Stimulated activated naive CD8-positive, alpha-beta T cell treated with anti-CD3 and anti-CD28 coated beads, Interleukin-15, Interleukin-2, amounts not matched to agents 100 U/mL and 50 U/mL, for 24 hours (primary cell): ENCODE measurements around the gene C2orf42.
A peak's percentile ranks its signal among the peaks of the same experiment; 100 is the strongest.
"Not testable (repeated sequence)": the region's sequence is repeated elsewhere in the genome, so short reads cannot be mapped to it uniquely, and the experiment has no call there.

Source experiments
- ATAC-seq: fragments of 150-1000 bp; cut with Tn5 transposase; one replicate; pipeline ENCODE4 v1.10.0; 2021
- DNase-seq: peaks from one replicate; pipeline ENCODE4 v3.0.0; 2021

C2orf42 gene

GRCh38 chr2:70131344-70132143 lies 59.3 kb downstream of the C2orf42 start:
- not testable (repeated sequence) for DNase-seq

DNA sequence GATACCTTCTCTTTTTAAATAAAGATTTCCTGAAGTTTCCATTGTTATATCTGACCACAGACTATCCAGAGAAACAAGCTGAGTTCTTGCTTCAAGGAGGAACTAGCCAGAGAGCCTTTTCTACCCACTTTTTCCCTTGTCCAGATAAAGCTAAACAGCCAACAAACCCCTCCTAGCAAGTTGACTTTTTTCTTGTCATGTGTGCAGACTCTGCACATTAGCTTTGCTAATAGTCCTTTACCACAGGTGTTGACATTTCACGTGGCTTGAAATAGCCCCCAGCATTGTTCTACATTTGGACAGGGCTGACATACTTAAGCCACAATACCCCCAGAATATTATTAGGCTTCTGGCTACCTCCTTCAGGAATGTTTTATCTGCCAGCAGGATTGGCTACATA lies 62.8 kb downstream of the C2orf42 start:
- no peak for ATAC-seq
- no peak for DNase-seq

More at GRCh38 chr2:70131344-70132143, 59.3 kb downstream of the C2orf42 start:
- not testable (repeated sequence) for ATAC-seq

GRCh38 chr2:70126413-70126812 lies 64.4 kb downstream of the C2orf42 start:
- no peak for ATAC-seq
- DNase-seq, result no peak

DNA sequence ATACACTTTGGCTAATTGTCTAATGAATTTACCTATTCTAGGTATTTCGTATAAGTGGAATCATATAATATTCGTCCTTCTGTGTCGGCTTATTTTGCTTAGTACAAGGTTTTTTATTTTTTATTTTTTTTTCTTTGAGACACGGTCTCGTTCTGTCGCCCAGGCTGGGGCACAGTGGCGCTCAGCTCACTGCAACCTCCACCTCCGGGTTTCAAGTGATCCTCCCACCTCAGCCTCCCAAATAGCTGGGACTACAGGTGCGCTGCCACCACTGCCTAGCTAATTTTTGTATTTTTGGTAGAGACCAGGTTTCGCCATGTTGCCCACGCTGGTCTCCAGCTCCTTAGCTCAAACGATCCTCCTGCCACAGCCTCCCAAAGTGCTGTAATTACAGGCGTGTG lies 65.3 kb downstream of the C2orf42 start:
- DNase-seq (no peak), ATAC-seq (no peak)

DNA sequence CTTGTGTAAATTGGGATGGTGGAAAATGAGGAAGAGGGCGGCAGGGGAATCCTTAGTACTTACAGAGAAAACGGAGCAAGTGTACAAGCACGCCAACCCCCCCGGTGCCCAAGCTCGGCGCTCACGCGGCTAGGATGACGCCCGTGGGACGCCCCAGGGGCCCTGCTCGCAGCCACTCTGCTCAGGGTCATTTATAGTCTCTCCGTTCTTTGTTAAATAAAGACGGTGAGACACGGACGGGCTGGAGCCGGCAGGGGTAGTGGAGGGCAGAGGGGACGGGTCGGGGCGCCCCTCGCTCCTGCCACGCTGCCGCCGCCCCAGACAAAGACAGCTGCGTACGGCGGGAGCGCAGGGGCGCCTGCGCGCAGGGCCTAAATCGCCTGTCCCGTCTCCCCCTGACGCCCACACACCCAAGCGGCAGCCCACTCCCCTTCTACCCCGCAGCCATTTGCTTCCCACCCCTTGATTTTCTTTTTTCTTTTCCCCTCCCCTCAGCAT lies 65.8 kb downstream of the C2orf42 start:
- peak; percentile 73 for DNase-seq
- ATAC-seq, result peak; percentile 56

- ATAC-seq, result peak; percentile 19
- no peak for DNase-seq
These were observed 67.0 kb downstream of the C2orf42 start for GRCh38 chr2:70123829-70124116.

GRCh38 chr2:70123051-70123828 lies 67.6 kb downstream of the C2orf42 start:
- ATAC-seq (no peak), DNase-seq (no peak)

DNA sequence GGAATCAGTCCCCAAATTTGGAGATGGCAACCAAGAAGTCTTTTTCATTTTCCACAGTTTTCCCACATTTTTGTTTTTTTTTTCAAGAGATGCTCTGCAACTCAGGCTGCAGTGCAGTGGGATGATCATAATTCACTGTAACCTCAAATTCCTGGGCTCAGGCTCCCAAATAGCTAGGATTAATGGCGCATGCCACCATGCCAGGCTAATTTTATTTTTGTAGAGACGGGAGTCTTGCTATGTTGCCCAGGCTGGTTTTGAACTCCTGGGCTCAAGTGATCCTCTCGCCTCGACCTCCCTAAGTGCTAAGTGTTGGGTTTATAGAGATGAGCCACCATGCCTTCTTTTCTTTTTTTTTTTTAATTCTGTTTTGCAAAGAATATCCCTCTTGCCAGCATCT lies 68.3 kb downstream of the C2orf42 start:
- DNase-seq (no peak), ATAC-seq (no peak)

DNA sequence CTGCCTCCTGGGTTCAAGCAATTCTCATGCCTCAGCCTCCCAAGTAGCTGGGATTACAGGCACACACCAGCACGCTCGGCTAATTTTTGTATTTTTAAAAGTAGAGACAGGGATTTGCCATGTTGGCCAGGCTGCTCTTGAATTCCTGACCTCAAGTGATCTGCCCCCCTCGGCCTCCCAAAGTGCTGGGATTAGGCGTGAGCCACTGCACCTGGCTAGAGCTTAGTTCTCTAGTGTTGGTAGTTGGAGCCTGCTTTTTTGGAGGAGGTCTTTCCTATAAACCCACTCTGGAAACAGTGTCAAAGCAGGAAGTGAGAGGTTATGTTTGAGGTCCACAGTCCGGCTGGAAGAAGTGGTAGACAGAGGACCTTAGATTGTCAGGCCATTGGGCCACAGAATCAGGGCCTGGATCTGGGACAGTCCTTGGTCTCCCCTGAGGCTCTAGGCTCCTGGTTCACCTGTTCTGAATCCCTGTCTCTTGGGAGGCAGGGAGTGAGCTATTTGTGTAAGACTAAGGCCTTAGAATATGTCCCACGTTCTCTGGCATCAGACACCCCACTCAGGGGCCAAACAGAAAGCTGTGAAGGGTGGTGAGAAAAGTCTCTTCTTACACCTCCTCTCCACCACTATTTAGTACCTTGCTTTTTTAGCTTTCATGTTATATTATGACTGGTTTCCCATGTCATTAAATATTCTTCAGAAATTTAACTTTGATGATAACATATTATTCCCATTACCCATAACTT lies 69.0 kb downstream of the C2orf42 start:
- ATAC-seq, result no peak

DNA sequence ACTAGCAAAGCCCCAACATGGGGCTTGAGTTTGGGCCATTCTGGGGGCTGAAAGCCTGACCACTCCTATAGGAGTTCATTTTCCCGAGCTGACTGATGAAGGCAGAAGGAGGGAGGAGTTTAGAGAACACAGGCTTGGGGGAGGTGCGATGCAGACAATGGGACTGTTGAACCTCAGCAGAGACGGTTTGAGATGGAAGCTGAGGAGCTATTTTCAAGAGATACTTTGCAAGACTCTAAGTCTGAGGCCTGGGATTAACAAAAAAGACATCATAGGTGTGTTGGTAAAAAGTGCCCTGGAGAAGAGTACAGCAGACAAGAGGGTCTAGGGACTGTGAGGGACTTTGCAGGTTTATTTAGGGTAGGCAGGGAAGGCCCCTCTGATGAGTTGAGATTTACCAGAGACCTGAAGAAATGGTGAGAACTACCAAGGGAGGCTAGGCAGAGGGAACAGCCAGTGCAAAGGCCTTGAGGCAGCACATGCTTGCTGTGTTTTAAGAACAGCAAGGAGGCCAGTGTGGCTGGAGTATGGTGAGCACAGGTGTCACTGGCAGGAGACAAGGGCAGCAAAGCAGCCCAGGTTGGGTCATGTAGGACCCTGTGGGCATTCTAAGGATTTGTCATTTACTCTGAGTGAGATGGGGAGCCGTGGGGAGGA lies 71.9 kb downstream of the C2orf42 start:
- ATAC-seq (no peak), DNase-seq (no peak)

More for the DNA sequence above, 69.0 kb downstream of the C2orf42 start:
- peak; percentile 14 for DNase-seq

DNA sequence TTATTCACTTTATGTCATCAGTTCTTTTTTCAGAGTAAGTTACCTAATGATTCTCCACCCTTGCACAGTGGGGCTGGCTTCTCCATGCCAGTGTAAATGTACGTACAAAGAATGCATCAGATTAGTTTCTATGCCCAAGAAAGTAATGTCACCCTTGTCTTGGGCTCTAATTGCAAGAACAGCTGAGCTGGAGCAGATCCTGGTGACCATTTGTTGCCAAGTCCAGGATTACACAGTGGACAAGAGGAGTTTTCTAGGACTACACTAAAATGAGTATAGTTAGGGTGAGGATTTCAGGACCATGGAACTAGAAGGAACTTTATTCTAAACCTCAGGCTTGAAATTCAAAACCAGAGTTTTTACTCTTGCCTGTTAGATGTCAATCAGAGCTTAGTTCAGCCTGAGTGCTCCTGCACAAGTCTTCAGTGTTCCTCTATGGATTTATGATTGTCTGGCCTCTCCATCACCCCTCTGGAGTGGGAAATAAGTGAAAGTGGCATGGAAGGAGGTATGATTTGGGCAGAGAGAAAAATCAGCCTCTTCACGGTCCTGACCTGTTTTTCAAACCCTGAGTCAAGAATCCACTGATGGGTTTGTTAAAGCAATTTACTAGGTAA lies 73.8 kb downstream of the C2orf42 start:
- ATAC-seq, result no peak
- no peak for DNase-seq

DNA sequence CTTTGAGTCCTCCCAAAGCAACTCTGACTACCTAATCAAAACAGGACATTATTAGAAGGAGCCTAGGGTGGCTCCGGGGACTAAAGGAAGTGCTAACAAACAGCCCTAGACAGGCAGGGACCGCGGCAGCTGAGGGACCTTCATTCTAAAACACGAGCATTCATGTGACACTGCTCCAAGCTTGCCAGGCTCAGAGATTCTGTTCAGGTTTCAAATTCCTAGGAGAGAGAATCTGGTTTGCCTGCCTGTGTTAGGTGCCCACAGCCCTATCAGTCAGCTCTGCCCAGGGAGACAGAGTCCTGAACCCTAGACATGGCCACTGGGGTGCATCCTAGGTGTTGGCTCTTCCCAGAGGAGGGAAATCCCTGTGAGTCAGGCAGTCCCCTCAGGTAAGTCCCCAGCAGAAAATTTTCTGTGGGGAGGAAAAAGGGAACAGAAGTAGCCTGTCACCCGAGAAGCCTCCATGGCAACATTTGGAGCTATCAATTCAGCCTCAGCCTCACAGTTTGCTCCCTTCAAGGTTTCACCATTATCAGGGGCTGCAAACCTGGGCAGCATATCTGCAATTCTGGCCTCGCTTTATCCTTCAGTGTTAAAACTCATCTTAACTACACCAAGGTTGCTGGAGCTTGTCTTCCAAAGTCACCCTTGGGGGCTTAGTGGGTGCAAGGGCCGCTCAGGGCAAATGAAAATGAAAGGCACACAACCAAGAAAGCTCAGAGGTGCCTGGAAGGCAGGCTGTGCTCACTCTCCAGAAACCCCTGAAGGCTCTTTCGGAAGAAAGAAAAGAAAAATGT lies 75.0 kb downstream of the C2orf42 start:
- ATAC-seq (peak; percentile 57), DNase-seq (peak; percentile 14)

DNA sequence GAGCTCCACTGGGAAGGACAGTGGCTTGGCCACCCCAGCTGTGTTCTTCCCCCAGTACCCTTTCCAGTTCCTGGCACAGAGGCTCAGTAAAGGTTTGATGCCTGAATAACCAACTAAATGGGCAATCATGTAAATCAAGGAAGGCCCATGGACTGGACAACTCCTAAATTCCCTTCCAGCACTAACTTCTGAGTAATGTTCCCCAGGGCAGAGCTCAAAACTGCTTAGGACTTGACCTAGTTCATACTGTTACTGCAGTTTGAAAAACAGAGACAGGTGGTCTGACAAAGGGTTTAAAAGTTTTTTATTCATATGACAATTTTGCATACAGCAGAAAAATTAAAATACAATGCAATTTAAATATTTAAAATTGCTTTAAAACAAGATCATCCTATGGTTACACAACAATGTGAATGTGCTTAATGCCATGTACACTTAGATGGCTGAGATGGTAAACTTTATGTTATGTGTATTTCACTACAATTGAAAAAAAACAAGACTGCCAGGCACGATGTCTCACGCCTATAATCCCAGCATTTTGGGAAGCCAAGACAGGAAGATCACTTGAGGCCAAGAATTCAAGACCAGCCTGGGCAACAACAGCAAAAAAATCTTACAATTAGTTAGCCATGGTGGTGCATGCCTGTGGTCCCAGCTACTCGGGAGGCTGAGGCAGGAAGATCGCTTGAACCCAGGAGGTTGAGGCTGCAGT lies 77.3 kb downstream of the C2orf42 start:
- DNase-seq (no peak), ATAC-seq (no peak)

DNA sequence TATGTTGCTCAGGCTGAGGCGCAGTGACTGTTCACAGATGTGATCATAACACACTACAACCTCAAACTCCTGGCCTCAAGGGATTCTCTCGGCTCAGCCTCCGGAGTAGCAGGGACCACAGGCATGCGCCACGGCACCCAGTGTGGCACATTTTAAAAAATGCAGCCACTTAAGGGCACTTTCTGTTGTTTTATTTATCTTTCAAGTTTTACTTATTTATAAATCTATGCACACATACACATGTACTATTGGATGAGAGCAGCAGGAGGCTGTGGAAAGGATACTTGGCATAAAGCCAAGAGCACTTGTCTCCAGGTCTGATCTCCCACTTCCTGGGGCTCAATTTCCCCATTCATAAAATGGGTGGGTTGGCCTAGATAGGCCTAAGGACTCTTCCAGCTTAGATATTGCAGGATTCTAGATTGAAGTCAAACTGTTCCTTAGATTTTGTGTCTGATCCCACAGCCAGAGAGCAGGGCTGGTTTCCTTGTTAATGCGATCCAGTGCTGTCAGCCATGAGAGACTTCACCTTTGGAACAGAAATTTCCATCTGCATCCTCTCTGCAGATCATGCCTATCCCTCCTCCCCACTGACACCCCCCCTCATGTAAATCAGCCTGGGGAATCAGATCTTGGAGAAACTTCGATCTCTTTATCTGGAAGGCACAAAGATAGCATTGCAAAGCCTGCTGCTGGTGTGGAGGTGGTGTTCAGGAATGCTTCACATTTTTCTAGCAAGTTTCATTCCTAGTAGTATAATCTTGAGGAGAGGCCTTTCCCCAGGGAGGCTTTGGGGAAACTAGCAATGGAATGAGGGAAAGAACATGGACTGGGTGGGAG lies 78.8 kb downstream of the C2orf42 start:
- DNase-seq, result no peak
- ATAC-seq, result no peak

DNA sequence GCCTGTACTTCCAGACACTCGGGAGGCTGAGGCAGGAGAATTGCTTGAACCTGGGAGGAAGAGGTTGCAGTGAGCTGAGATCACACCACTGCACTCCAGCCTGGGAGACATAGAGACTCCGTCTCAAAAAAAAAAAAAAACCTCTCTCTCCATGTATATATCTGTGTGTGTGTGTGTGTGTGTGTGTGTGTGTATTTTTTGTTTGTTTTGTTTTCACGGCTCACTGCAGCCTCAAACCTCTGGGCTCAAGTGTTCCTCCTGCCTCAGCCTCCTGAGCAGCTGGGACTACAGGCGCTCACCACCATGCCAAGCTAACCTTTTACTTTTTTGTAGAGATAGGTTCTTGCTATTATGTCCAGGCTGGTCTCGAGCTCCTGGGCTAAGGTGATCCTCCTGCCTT lies 80.4 kb downstream of the C2orf42 start:
- not testable (repeated sequence) for ATAC-seq, DNase-seq

DNA sequence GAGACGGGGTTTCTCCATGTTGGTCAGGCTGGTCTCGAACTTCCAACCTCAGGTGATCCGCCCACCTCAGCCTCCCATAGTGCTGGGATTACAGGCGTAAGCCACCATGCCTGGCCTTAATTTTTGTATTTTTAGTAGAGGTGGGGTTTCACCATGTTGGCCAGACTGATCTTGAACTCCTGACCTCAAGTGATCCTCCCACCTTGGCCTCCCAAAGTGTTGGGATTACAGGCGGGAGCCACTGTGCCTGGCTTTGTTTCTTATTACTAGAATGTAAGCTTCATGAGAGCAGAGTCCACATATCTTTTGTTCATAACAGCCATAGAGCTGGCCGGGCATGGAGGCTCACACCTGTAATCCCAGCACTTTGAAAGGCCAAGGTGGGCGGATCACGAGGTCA lies 84.7 kb downstream of the C2orf42 start:
- not testable (repeated sequence) for ATAC-seq, DNase-seq

- no peak for ATAC-seq
- peak; percentile 63 for DNase-seq
These were observed 86.3 kb downstream of the C2orf42 start for GRCh38 chr2:70104231-70105111.

DNA sequence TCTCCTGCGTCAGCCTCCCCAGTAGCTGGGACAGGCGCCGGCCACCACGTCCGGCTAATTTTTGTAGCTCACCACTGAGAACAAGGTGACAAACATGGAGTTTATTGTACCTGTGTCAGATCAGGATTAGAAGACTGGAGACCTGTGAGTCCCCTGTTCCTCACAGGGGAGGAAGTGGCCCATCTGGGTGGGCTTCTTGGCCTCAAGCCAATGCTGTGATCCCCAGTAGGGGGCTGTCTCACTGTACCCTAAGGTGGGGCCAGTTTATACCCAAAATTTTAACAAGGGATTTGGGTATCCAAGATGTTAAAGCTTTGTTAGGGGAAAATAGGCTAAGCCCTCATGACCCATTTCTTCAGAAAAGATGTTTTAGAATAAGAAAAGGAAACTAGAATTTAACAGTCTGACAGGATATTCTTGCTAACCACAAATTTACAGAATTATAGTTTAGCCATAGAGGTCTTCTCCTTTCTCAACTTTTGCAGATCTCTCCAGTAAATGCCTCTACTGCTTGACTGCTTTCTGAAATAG lies 87.2 kb downstream of the C2orf42 start:
- ATAC-seq, result no peak
- DNase-seq, result peak; percentile 42
